Superior temporal gyrus (tissue), 1 donor: ENCODE data around the gene HOXD8.

Experiments used
- DNase-seq: peaks from one replicate; pipeline ENCODE4 v3.0.0-alpha.2; 2016; ENCODE audit errors: extremely low spot score

HOXD8 gene

GRCh38 chr2:176173567-176174381 is 44.3 kb downstream of the HOXD8 start:
- DNase-seq, result no peak

DNA sequence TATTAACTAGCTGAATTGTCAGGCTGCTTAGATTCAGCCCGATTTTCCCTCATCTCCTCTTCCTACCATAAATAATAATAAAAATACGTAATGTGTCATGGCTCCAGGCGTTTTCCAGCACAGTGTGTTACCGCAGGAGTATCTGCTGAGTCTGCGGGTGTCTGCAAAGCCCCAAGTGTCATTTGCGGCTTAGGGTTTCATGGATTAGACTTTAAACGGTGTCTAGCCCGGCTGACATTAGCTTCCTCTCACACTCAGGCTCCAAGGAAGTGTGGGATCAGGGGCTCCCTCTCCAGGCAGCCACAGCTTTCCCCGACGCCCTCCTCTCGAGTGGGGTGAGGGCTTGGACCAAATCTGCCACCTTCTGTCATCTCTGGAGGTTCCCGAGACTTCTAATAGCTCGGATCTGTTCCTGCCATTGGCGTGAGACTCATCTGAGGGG is 44.9 kb downstream of the HOXD8 start:
- DNase-seq, result peak; percentile 51

GRCh38 chr2:176174824-176175708 is 45.6 kb downstream of the HOXD8 start:
- DNase-seq, result peak; percentile 81

- DNase-seq, result no peak
These were observed 46.5 kb downstream of the HOXD8 start for GRCh38 chr2:176175709-176176607.

- no peak for DNase-seq
These were observed 48.1 kb downstream of the HOXD8 start for GRCh38 chr2:176177580-176178037.

DNA sequence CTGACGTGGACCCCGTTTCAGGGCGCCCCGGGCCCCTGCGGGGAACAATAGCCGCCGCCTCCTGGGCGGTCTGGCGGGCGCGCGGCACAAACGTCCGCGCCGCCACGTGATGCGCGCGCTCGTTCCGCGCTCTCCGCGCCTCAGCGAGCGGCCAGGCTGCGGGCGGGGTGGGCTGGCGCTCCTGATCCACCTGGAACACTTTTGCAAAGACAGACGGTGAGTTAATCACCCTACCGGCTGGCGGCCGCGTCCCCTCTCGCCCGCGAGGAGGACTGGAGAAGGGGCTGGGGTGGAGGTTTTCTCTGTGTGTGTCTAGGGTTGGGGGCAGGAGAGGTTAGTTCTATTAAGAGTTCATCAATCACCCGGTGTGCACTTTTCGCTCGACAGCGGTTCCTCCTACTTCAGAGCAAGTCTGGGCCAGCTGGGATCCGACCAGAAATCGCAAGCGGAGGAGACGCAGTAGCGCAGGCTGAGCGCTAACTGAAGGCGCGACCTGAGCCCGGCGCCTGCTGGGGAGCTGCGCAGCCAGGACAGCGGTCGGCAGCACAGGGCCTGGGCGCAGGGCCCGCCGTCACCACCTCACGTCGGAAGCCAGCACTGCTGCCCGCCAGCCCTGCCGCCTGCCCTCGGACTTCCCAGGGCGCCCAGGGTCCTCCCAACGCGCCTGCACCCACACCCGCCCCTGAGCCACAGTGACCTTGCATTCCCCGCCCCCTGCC is 48.7 kb downstream of the HOXD8 start:
- no peak for DNase-seq

GRCh38 chr2:176178757-176179295 is 49.3 kb downstream of the HOXD8 start:
- DNase-seq, result no peak

DNA sequence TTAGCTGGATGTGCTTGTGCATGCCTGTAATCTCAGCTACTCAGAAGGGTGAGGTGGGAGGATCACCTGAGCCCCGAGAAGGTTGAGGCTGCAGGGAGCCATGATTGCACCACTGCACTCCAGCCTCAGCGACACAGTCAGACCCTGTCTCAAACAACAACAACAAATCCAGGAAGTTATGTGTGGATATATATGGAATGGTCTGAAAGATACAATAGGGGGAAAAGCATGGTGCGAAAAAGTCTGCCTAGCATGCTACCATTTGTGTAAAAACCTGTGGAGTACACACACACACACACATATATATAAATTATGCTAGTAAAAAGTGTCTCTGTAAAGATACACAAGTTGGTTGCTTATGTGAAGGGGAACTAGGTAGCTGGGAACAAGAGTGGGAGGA is 52.0 kb downstream of the HOXD8 start:
- DNase-seq, result no peak
